NCI-H1436 treated with DMSO at 0.1 percent for 48 hours (cell line): ENCODE measurements around the gene UBE2D1.

Source experiments
- DNase-seq: peaks from one replicate; lab custom pipeline; 2025; lab: John Stamatoyannopoulos, UW

UBE2D1 gene

DNA sequence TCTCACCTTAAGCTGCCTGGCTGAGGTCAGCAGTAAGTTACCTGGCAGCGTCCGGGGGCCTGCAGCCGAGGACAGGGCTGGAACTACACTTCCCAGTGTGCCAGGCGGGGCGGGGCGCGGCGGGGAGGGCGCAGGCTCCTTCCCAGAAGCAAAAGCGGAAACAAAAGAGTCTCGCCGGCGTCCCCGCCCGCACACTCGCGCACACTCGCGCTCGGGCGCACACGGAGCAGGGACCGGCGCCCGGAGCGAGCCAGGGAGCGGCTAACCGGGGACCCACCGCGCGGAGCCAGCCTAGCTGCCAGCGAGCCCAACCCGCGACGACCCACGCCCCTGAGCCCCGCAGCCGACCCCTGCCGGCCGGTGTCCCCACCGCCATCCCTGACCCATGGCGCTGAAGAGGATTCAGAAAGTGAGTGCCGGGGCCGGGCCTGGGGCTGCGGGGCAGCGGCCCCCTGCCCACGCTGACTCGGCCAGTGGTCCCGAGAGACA lies at the start of gene UBE2D1:
TSS of gene UBE2D1 (plus strand) at position 190 of the 489 bp plus-strand sequence. CDS start at position 386, 196 bp downstream.
- no peak for DNase-seq

DNA sequence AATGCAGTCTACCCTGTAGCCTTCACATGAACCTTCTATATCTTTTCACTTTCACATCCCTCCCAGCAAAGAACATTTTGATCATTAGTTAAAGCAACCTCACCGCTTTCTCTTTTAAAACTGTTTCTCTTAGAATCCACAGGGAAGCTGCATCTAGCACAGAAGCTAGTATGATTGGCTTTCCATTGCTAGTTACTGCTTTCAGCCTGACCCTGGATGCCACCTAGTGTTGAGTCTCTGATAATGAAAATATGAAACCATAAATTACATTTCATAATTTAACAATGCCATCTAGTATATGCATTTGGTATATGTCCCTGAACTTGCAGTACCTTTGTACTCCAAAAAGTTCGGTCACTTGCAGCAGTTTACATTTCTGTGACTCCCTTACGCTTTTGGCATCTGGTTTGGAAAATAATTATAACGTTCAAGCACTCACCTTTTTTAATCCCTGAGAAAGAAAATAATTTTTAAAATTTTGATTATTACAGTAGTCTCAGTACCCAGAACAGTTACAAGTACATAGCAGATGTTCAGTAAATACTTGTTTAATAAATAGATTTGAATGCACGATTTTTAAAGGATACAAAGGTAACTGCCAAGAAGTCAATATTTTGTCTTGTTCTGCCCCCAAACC lies 43.1 kb upstream of the UBE2D1 start:
- DNase-seq, result peak; percentile 23

DNA sequence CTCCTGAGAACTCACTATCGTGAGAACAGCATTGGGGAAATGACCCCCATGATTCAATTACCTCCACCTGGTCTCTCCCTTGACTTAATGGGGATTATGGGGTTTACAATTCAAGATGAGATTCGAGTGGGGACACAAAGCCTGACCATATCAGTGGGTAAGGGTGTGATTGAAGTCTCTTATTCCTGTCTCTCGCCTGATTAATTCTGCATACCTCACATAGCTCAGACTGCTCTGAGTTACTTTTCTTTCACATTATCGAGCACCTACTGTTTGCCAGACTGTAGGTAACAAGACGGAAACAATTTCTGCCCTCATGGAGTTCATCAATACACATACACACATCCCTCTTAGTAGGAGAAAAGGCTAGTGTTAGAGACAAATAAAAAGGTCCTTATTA lies 40.8 kb upstream of the UBE2D1 start:
- no peak for DNase-seq

DNA sequence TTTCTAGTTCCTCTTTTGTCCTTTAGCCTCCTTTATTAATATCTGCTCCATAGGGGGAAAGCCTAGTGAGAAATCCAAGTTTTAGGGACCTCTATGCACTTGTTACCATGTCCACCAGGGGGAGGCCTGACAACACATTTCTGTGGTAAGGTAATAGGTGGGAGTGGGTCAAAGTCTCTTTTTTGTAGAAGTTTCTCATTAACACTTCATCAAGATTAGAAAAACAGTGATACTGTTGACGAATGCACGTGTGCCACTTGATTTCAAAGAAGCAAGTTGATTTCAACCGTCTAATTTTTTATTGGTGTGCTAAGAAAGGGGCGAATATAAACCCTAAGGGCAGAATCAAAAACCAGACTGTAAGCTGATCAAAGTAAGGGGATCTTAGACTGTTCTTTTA lies 35.2 kb upstream of the UBE2D1 start:
- DNase-seq, result no peak

DNA sequence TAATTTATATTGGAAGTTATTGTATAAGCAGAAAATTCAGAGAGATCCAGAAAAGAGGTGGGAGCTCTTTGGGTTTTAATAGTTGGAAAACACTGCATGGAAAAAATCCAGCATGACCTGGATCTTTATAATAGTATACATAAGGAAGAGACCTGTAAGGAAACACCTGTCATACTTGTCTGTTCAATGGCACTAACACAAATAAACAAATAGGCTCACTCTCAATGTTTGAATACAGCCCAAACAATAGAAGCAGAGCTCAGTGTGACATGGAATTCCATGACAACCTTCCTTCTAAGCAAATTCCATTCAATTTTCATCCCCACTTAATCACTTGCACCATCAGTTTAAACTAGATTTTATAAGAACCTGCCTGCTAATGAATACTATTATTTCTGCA lies 34.1 kb upstream of the UBE2D1 start:
- no peak for DNase-seq

DNA sequence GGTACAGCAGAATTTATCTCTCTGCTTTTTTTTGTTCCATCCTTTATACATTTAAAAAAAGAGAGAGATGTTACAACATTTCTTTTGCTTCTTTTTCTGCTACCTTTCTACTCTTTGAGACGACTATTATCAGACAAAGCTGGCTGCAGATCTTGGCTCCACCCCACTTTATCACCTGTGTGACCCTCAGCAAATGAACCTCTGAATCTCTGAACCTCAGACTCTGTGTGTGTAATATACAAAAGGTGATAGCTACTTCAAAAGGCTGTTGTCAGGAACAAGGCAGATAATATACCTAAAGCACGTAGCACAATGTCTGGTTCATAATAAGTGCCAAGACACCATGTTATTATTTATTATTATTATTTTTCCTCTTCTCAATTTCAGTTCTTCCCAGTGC lies 32.6 kb upstream of the UBE2D1 start:
- DNase-seq, result no peak

DNA sequence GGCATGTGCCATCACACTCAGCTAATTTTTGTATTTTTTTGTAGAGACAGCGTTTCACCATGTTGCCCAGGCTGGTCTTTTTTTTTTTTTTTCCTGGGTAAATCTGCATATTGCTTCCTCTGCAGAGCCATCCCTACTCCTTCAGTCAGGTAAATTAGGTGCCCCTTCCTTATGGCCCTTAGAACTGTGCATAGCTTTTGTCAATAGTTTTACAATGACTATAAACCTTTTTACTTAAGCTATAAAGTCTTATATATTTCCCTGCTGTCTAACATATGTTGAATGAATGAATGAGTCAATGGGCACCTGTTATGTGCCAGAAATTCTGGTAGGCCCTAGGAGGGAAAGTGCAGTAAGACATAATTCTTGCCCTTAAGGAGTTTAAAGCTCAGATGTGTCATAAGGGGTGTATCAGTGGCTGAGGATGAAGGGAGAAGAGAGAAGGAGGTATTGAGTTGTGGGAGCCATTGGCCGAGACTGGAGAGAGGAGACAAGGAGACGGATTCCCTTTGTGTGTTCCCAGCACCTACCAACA lies 30.6 kb upstream of the UBE2D1 start:
- DNase-seq, result no peak

DNA sequence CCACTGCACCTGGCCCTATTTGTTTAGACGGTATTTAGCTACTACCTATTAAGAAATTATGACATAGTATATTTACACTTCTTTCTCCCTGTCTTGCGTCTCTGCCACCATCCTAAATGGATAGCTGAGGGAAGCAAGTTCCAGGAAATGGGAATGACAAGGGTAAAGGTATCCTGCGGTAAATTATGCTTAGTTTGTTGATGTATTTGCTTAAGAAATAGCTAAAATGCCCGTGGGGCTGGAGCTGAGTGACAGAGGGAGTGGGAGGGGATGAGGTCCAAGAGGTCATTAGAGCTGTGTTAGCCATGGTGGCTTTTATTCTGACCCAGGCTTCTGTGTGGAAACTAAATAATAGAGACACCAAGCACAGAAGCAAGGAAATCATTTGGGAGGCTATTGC lies 29.0 kb upstream of the UBE2D1 start:
- DNase-seq, result no peak

DNA sequence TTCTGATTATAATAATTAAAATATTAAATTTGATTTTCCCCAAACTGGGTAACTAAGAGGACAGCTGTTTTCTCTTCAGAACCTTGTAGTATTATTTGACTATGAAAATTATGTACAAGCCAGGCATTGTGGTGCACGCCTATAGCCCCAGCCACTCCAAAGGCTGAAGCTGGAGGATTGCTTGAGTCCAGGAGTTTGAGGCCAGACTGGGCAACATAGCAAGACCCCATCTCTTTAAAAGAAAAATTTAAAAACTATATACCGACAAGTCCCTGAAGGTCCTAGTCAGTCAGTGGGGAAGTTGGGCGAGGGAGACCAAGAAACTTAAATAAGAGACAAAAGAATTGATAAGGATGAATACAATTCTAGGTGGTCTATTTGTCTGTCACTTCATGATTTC lies 27.1 kb upstream of the UBE2D1 start:
- DNase-seq, result no peak

DNA sequence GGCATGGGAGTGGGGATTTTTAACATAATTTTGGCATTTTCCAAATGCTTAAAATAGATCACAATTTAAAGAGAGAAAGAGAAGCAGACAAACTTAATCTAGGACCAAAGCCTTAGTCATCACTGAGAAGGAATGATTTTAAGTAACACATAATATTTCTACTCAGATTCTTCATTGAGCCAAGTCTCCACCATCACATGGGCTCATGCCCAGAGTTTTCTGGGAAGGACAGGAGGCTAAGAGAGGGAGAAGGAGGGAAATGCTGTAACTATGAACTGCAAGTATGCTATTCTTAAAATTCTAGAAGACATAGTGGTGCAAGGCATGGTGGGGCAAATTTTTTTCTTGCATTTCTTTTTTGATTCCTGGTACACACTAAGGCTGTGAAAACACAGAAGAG lies 23.8 kb upstream of the UBE2D1 start:
- no peak for DNase-seq

DNA sequence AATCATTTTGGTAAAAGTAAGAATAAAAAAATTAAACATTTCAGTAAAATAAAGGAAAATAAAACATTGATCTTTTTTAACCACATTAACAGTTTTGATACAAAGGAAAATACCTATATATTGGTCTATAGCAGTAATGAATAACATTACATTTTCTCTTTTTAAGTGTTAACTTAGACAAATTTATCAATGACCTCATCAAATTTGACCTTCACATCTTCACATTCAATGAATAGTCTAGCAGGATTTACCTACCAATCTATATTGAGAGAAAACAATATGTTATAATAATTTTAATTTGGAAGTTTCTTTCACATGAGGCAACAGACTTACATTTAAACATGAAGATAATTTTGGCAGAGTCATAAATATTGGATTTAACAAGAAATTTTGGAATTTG lies 17.9 kb upstream of the UBE2D1 start:
- DNase-seq, result no peak

DNA sequence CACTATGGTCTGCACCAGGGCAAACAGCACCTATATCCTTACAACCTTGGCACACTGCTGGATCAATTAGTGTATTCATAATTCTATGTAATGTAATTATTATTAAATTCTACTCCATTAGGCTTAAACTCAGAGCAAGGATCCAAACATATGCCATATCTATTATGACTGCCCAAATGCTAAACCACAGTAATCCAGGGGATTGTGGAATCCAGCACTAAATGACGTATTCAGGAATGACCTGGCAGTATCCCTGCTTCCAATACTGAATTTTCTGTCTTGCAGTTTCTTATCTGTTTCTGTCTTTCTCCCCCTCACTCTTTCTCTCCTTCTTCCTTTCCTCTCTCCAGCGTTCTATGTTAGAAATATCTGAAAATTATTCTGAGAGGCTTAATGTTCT lies 16.5 kb upstream of the UBE2D1 start:
- no peak for DNase-seq

DNA sequence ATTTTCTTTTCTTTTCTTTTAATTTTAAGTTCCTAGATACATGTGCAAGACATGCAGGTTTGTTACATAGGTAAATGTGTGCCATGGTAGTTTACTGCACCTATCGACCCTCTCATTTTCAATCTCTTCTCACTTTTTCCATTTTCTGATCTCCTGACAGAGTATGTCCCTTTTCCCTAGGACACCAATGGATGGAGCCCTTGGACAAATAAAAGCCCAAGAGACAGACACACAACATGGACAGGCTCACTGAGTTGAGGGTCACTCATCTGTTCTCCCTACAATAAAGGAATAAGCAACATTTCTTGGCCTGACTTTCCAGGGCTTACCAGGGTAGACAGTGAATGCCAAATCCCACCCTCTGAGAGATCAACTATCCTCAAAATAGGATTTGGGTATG lies 15.2 kb upstream of the UBE2D1 start:
- DNase-seq, result no peak

DNA sequence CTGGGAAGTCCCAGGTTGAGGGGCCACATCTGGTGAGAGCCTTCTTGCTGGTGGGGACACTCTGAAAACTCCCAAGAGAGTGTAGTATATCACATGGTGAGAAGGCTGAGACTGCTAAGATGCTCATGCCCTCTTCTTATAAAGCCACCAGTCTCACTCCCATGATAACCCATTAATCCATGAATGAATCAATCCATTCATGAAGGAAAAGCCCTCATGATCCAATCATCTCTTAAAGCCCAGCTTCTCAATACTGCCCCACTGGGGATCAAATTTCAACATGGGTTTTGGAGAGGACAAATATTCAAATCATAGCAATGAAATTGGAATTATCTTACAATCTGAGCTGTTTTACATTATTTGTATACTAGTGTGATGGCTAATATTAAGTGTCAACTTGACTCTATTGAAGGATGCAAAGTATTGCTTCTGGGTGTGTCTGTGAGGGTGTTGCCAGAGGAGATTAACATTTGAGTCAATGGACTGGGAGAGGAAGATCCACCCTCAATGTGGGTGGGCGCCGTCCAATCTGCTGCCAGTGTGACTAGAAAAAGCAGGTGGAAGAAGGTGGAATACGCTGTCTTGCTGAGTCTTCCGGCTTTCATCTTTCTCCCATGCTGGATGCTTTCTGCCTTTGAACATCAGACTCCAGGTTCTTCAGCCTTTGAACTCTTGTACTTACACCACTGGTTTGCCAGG lies 14.3 kb upstream of the UBE2D1 start:
- DNase-seq, result no peak

DNA sequence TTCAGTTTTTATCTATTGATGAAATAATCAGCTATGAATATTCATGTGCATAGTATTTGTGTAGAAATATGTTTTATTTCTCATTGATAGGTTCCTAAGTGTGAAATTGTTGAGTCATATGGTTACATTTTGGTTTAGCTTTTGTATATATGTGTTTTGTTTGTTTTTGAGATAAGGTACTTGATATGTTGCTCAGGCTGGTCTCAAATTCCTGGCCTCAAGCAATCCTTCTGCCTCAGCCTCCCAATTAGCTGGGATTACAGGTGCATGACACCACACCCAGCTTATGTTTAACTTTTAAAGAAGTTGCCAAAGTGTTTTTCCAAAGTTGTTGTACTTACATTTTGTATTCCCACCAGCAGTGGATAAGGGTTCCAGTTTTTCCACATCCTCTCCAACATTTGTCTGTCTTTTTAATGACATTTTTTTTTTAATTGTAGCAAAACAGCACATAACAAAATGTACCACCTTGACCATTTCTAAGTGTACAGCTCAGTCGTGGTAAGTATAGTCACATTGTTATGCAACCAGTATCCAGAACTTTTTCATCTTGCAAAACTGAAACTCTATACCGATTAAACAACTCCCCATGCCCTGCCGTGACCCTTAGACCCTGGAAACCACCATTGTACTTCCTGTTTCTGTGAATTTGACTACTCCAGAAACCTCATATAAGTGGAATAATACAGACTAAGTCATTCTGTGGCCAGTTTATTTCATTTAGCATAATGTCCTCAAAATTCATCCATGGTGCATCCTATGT lies 12.6 kb upstream of the UBE2D1 start:
- DNase-seq, result no peak

DNA sequence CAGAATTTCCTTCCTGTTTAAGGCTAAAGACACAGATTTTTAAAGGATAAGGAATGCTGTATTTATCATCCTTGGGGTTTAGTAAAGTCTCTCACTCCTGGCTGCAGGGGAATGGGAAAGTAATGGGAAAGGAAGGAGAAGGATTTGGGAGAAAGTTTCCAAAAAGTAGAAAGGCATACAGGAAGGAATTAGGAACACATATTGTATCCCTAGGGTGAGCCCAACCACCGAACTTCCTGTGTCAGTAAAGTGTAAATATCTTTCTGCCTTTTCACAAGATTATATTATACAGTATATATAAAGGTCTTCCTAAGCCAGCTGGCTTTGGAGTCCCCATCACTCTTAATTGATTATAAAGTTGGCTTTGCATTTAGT lies 12.0 kb upstream of the UBE2D1 start:
- DNase-seq, result no peak

DNA sequence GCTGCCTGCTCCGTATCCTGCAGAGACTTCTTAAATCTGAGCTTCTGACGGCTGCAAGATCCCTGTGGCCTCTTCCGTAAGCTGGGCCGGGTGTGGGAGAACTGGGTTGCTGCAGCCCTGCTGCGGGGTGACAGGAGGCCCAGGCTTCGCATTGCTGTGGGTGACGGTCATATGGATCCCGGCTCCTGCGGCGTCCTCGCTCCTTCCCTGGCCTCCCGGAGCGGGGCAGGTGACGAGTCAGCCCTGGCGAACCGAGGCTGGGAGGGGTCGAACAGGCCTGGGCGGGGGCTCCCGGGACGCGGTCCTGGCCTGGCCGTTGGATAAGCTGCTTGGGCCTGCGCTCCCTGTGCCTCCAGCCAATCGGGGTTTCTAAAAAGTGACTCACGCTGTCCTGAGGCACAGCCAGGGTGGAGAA lies 7.8 kb upstream of the UBE2D1 start:
- DNase-seq, result no peak

DNA sequence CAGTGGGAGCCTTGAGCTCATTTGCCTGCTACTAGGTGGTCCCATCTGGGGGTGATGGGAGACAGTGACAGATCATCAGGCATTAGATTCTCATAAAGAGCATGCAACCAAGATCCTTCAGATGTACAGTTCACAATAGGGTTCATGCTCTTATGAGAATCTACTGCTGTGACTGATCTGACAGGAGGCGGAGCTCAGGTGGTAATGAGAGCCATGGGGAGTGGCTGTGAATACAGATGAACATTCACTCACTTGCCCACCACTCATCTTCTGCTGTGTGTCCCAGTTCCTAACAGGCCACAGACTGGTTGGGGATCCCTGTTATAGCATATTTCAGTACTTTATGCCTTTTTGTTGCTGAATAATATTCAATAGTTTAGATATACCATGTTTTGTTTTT lies 6.6 kb upstream of the UBE2D1 start:
- no peak for DNase-seq

DNA sequence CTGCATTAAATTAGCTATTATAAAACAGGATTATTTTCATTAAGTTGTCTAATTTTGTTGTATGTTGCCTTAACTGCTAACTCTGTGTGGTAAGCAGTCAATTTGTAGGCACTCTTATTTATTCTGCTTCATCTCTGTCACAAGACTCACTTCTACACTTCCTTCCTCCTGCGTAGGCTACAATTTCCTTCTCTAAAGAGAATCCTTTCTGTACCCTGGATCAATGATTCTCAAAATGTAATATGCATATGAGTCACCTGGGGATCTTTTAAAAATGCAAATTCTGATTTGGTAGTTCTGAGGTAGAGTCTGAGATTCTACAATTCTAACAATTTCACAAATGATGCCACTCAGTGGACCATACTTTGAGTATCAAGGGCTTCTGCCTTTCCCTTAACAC lies 4.4 kb upstream of the UBE2D1 start:
- DNase-seq, result no peak

DNA sequence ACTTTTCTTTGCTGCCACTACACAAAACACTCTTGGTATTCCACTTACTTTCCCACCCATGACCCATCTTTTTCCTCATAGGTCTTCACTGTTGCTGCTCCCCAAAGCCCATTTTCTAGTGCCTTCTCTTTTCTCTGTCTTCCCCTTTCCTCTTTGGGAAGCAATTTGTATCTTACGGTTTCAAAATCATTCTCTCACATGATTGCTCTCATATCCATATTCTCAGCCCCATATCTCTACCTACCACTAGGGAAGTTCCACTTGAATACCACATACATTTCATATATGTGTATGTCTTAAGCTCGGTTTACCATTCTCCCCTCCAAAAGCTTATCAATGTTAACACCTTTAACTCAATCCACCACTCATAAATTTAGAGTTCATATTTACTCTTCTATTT lies 3.2 kb upstream of the UBE2D1 start:
- no peak for DNase-seq

DNA sequence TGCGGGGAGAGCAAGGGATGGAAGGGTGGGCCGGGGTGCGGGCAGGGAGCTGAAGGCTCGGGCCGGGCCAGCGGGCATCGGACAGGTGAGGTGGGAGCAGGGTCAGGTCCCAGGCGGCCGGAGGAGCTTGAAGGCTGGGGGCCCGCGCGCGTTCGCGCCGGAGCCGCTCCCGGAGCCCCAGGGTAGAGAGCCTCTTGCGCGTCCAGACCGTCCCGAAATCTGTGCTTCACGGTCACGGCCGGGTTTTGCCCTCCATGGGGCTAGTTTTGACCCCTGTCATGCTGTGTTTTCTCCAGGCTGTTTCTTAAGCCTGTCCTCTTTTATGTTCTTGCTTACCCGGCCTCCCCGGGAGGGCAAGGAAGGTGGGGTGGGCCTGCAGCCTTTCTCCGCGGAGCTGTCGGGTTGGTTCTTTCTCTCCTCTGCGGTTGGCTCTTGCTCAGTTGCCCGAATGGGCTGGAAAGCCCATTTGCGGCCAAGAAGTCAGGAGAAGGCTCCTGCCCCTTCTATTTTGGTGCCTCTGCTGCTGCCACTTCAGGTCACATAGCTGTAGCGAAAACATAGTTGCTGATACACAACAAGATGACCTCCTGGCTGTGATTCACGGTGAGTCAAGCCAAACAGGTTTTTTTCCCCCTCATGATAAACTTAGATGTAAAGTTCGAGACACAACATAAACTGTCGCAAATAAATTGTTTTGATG lies 650 bp downstream of the UBE2D1 start:
- DNase-seq, result no peak

DNA sequence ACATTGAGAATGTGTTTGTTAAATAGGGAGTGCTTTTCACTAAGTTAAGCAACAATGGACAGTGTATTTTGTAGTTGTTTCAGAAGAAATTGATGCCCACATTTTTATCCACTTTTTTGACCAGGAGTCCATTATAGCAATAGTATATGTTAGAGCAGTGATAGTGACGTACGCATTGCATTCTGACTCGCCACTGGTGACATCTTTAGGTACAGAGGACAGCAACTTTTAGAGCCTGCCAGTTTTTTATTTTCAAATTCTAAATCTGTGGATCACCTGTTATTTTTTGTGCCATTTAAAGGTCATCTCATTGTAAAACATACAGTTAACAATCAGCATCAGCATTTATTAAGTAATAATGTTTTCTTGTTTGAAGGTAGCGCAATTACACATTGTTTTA lies 1.4 kb downstream of the UBE2D1 start:
- DNase-seq, result no peak
